WERI-Rb-1 (cell line): Measurements from ENCODE around the gene VPS35L.
"Not testable (repeated sequence)": the region's sequence is repeated elsewhere in the genome, so short reads cannot be mapped to it uniquely, and the experiment has no call there.

Experiments
- DNase-seq: peaks from one replicate; pipeline ENCODE4 v3.0.0-alpha.2; 2020
- H3K27ac ChIP-seq: fragments of 250-450 bp; sonication (Bioruptor Pico); 2 replicates; pipeline ENCODE4 v1.5.1; 2020; ENCODE audit warnings: mild to moderate bottlenecking, moderate library complexity
- H3K27me3 ChIP-seq: fragments of 250-450 bp; sonication (Bioruptor Pico); 2 replicates; pipeline ENCODE4 v1.5.1; 2021; ENCODE audit warnings: mild to moderate bottlenecking, low read depth, moderate library complexity; ENCODE audit not compliant: insufficient read depth, severe bottlenecking
- H3K36me3 ChIP-seq: fragments of 250-450 bp; sonication (Bioruptor Pico); 2 replicates; pipeline ENCODE4 v1.5.1; 2020; ENCODE audit warnings: mild to moderate bottlenecking, moderate library complexity
- H3K4me3 ChIP-seq: 2 replicates; pipeline ENCODE4 v1.5.1; 2011; ENCODE audit warnings: low read depth, mild to moderate bottlenecking, control low read depth, low read length
- H3K9me3 ChIP-seq: fragments of 250-450 bp; sonication (Bioruptor Pico); 2 replicates; pipeline ENCODE4 v1.5.1; 2021; ENCODE audit warnings: mild to moderate bottlenecking, moderate library complexity; ENCODE audit not compliant: severe bottlenecking
- TF ChIP-seq, protein P1 (sequence below): IDR thresholded peaks from 2 replicates; pipeline ENCODE4 v1.5.1; 2011; ENCODE audit warnings: low read depth, mild to moderate bottlenecking, control low read depth, inconsistent platforms, low read length

VPS35L gene

DNA sequence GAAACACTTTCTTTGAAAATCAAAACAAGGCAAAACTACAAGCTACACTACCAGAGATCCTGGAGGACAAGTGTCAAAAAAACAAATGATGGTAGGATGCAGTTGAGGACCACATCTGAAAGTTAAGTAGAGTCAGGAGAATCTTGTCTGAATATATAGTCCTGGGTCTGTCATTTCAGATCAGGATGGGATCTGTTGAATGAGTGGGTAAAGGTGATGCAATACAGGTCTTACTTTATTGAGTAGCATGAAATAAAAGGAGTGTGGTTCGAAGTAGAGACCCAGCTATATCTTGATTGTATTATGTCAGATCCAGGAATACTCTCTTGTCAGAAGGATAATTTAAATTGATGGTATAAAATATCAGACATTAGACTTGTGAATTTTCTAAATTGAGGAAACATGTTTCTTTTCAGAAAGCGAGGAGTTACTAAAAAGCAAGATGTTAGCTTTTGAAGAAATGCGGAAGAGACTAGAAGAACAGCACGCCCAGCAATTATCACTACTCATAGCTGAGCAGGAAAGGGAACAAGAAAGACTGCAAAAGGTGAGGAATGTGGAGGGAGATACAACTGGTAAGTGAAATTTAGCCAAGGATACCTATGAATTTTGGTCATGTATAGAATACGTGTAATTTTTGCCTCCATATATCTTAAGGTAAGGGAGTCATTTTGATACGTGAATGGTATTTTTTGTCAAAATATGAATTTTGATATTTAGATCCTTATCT, 15.1 kb upstream of the VPS35L start:
- H3K27me3 ChIP-seq = no peaks in the 10 kb centered on the region
- TF ChIP-seq, protein P1, sequence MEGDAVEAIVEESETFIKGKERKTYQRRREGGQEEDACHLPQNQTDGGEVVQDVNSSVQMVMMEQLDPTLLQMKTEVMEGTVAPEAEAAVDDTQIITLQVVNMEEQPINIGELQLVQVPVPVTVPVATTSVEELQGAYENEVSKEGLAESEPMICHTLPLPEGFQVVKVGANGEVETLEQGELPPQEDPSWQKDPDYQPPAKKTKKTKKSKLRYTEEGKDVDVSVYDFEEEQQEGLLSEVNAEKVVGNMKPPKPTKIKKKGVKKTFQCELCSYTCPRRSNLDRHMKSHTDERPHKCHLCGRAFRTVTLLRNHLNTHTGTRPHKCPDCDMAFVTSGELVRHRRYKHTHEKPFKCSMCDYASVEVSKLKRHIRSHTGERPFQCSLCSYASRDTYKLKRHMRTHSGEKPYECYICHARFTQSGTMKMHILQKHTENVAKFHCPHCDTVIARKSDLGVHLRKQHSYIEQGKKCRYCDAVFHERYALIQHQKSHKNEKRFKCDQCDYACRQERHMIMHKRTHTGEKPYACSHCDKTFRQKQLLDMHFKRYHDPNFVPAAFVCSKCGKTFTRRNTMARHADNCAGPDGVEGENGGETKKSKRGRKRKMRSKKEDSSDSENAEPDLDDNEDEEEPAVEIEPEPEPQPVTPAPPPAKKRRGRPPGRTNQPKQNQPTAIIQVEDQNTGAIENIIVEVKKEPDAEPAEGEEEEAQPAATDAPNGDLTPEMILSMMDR = no peak
- no peaks in the 10 kb centered on the region for H3K9me3 ChIP-seq
- peaks cover 67% of the 10 kb centered on the region for H3K36me3 ChIP-seq
- no peak overlapping the region for H3K4me3 ChIP-seq
- H3K27ac ChIP-seq = no peak overlapping the region
- no peak for DNase-seq

GRCh38 chr16:19542138-19542821, 13.2 kb upstream of the VPS35L start:
- TF ChIP-seq, protein P1 = no peak
- DNase-seq = peak; percentile 40
- Histone ChIP-seq H3K27me3 (no peaks in the 10 kb centered on the region), H3K27ac (no peak overlapping the region), H3K9me3 (no peaks in the 10 kb centered on the region), H3K36me3 (peaks cover 64% of the 10 kb centered on the region), H3K4me3 (no peak overlapping the region)

DNA sequence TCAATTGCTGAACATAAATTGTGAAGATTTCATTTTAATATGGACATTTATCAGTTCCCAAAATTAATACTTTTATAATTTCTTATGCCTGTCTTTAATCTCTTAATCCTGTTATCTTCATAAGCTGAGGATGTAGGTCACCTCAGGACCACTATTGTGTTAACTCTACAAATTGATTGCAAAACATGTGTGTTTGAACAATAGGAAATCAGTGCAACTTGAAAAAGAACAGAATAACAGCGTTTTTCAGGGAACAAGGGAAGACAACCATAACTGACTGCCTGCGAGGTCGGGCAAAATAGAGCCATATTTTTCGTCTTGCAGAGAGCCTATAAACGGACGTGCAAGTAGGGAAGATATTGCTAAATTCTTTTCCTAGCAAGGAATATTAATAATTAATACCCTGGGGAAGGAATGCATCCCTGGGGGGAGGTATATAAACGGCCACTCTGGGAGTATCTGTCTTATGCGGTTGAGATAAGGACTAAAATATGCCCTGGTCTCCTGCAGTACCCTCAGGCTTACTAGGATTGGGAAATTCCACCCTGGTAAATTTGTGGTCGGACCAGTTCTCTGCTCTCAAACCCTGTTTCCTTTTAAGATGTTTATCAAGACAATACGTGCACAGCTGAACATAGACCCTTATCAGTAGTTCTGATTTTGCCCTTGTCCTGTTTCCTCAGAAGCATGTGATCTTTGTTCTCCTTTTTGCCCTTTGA, 12.1 kb upstream of the VPS35L start:
- H3K27ac ChIP-seq, H3K4me3 ChIP-seq, DNase-seq, H3K27me3 ChIP-seq, H3K9me3 ChIP-seq: not testable (repeated sequence)
- peaks cover 66% of the 10 kb centered on the region for H3K36me3 ChIP-seq

DNA sequence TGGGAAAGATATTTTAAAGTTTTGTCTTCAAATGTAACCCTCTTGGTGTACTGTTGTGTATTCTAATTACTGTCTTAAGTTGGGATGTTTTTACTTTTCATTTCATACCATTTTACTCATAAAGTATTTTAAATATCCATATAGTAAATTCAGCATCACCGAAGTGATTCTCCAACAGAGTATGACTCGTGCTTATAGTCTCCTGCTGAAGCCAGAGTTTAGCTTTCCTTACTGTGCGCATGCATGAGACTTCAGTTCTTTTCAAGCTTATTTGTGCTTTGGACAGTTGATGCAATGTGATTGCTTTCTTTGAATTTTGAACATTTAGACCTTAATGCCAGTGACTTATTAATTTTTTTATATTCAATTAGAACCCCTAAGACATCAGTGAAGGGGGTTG, 7.4 kb upstream of the VPS35L start:
- no peak for DNase-seq
- H3K36me3 ChIP-seq = peaks cover 59% of the 10 kb centered on the region
- no peak overlapping the region for H3K27ac ChIP-seq
- TF ChIP-seq, protein P1 = no peak
- no peaks in the 10 kb centered on the region for H3K27me3 ChIP-seq
- no peak overlapping the region for H3K4me3 ChIP-seq
- H3K9me3 ChIP-seq = no peaks in the 10 kb centered on the region

DNA sequence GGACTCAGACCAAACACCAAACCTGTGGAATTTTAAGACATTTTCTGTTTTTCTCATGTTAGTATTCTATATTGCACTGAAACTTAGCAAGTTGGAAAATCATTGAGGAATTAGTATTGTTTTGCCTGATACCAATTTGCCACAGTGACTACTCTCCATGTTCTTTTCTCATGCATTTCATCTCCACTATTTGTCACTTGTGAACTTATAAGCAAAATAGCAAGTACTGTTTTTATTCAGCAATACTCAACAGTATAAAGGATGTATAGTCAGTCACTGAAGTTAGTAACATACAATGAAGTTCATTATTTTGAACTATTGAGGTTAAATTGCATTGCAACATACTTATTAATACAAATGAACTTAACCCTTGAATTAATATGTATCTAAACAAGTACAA, 5.8 kb upstream of the VPS35L start:
- Histone ChIP-seq H3K27me3 (no peaks in the 10 kb centered on the region), H3K4me3 (no peak overlapping the region), H3K36me3 (peaks cover 45% of the 10 kb centered on the region), H3K9me3 (no peaks in the 10 kb centered on the region), H3K27ac (no peak overlapping the region)
- TF ChIP-seq, protein P1 = no peak
- DNase-seq = no peak
